GM04504 (cell line): ENCODE data around the gene COQ8A.

Source experiments
- DNase-seq: peaks from one replicate; pipeline ENCODE4 v3.0.0-alpha.2; 2012; ENCODE audit warnings: low read depth

Gene COQ8A

GRCh38 chr1:226940029-226940805 is at the start of gene COQ8A:
TSS of gene COQ8A (plus strand) at chr1:226940294. CDS start at chr1:226961386, 21,092 bp downstream.
- DNase-seq: peak; percentile 99

GRCh38 chr1:226890331-226891108 is 49.6 kb upstream of the COQ8A start:
- no peak for DNase-seq

GRCh38 chr1:226891346-226891745 is 48.7 kb upstream of the COQ8A start:
- DNase-seq: no peak

GRCh38 chr1:226891846-226892523 is 48.1 kb upstream of the COQ8A start:
- DNase-seq: no peak

GRCh38 chr1:226892524-226892875 is 47.6 kb upstream of the COQ8A start:
- no peak for DNase-seq

- no peak for DNase-seq
Measured at GRCh38 chr1:226893936-226894335, 46.2 kb upstream of the COQ8A start.

GRCh38 chr1:226894826-226895225 is 45.3 kb upstream of the COQ8A start:
- no peak for DNase-seq

GRCh38 chr1:226895644-226896043 is 44.5 kb upstream of the COQ8A start:
- no peak for DNase-seq

GRCh38 chr1:226898246-226898645 is 41.8 kb upstream of the COQ8A start:
- no peak for DNase-seq

GRCh38 chr1:226901421-226901820 is 38.7 kb upstream of the COQ8A start:
- no peak for DNase-seq

GRCh38 chr1:226902601-226903000 is 37.5 kb upstream of the COQ8A start:
- DNase-seq: no peak

- no peak for DNase-seq
Measured at GRCh38 chr1:226903819-226904716, 36.0 kb upstream of the COQ8A start.

- DNase-seq: no peak
Measured at GRCh38 chr1:226904772-226905171, 35.3 kb upstream of the COQ8A start.

- DNase-seq: no peak
Measured at GRCh38 chr1:226908419-226908818, 31.7 kb upstream of the COQ8A start.

- DNase-seq: no peak
Measured at GRCh38 chr1:226908913-226909312, 31.2 kb upstream of the COQ8A start.

- DNase-seq: no peak
Measured at GRCh38 chr1:226912587-226913176, 27.4 kb upstream of the COQ8A start.

- no peak for DNase-seq
Measured at GRCh38 chr1:226915672-226915995, 24.5 kb upstream of the COQ8A start.

GRCh38 chr1:226916497-226916896 is 23.6 kb upstream of the COQ8A start:
- DNase-seq: no peak

- DNase-seq: no peak
Measured at GRCh38 chr1:226919587-226919986, 20.5 kb upstream of the COQ8A start.

GRCh38 chr1:226919995-226920394 is 20.1 kb upstream of the COQ8A start:
- no peak for DNase-seq

GRCh38 chr1:226920446-226920894 is 19.6 kb upstream of the COQ8A start:
- DNase-seq: no peak

GRCh38 chr1:226921504-226921903 is 18.6 kb upstream of the COQ8A start:
- DNase-seq: no peak
